HG03139 (cell line): ENCODE measurements around the gene ROBO1.

ENCODE experiments used
- ATAC-seq: cut with Tn5 transposase; IDR thresholded peaks from one replicate; pipeline ENCODE4 v1.9.1; 2021; ENCODE audit not compliant: unreplicated experiment

Gene ROBO1

DNA sequence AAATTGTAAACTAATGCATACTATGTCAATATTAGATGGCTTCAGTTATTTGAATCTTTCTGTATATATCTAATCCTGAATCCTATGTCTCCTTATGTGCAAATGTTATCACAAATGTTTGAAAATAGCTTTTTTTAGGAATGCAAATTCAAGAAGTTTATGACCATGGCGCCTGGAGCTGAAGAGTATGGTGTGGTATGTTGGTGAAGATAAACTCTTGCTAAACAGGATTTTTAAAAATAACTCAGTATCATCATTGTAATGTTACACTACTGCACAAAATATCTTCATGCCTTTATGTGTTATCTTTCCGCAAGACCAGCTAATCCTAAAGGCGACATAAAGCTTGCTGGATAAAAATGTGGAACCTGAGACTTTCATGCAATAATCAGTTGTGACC is 382.6 kb downstream of the ROBO1 start:
- no peak for ATAC-seq

DNA sequence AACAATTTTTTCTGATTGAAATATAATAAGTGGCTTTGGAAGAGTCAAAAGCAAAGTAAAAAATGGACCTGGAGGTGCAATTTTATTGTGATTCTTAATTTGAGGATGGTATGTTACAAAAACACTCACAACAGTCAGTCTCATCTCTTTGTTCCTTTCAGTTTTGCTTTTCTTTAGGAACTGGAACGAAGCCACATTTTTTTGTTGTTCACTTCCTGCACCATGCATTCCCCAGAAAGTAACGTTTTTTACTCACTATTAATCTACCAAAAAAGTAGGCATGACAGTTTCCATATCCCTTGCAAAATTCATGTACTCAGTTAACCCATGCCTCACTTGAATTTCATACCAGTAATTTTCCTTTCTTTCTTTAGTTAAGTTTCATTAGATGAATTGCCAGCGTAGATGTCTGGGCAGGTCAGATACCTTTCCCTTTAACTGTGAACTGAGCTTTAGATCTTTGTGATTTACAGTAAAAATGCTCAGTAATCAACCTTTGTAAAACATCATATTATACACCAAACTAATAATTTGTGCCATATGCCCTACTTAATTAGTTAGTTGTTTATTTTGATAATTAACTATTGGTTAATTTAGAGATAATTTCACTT is 384.3 kb downstream of the ROBO1 start:
- ATAC-seq, result no peak

DNA sequence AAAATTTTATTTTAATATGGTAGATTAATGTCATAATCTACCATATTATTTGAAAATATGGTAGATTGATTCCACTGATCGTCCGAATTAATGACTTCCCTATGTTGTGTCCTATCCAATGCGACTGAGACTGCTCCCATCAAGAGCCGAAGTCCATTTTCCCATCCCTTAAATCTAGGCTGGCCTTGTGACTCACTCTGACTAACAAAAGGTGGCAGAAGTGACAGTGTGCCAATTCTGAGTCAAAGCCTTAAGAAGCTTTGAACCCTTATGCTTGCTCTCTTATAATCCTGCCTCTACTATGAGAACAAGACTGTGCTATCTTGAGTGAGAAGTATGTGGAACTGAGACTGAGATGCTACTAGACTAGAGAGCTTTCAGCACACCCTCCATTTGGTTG is 387.2 kb downstream of the ROBO1 start:
- ATAC-seq, result no peak

DNA sequence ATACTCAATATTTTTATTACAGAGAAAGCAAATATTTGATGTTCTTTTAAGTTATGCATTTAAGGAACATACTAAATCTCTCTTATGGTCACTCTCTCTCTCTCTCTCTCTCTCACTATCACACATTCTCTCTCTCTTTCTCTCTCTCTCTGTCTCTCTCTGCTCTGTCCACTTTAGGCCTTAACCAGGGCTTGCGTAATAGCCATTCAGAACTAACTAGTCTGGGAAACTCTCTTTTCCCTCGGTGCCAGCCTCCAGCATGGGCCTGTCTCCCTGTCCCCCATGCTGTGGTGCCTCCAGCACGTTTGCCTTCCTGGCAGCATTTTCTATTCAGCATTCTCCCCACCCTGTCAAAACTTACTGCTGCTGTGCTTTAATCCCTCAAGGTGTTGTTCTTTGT is 389.7 kb downstream of the ROBO1 start:
- no peak for ATAC-seq

DNA sequence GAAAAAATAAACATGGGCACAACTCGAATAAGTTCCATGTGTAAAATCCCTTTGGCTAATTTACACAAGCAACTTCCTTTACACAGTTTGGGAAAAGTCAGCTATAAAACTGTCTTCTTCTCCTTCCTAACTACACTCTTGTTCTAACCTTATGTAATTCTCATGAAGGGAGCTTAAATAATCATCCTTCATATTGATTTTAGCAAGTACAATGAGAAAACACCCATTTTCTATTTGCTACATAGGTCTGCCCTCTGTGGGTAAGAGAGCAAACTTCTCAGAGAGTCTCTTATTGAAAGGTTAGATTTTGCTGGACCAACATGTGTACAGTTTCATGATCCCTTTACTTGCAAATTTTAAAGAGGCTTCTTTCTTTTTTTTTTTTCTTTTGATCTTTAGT is 398.5 kb downstream of the ROBO1 start:
- ATAC-seq, result no peak

DNA sequence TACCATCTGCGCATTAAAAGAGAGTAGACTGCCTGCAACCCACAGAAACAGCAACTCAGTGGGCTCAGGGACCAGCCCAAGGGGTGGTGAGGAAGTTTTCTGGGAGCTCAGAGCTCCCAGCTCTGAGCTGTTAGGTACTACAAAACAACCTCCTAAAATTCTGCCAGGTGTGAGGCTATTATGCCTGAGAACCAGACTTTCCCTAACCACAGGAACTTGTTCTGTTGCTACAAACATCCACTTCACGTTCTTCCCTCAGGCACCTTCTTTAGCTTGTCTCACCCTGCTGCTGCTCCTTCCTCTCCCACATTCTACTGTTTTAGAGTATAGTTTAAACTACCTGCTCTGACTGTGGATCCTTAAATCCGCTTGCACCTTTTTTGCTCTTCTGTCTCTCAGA is 399.4 kb downstream of the ROBO1 start:
- ATAC-seq, result no peak

DNA sequence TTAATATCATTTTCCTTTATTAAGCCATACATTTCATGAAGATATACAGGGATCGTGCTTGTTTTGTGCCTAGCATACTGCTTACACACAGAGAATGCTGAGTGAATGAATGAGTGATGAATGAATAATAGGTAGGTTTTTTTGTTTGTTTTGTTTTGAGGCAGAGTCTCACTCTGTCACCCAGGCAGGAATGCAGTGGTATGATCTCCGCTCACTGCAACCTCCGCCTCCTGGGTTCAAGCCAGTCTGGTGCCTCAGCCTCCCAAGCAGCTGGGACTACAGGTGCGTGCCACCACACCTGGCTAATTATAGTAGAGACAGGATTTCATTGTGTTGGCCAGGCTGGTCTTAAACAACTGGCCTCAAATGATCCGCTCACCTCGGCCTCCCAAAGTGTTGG is 400.0 kb downstream of the ROBO1 start:
- ATAC-seq, result no peak

DNA sequence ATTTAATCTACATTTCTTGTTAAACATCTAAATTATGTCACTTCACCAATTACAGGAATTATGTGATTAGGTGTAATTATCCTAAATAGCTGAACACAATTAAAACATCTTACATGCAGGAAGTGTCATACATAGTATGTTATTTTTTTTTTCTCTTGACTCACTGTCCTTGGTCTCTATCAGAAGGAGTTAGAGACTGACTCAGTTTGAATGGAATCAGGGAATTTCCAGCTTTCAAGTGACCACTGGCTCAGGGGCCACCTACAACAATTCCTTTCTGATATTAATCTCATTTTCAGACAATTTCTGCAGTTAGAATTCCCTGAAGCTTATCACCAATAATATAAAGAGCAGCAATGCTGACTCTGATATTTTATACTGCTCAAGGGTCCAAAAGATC is 400.7 kb downstream of the ROBO1 start:
- ATAC-seq, result no peak

DNA sequence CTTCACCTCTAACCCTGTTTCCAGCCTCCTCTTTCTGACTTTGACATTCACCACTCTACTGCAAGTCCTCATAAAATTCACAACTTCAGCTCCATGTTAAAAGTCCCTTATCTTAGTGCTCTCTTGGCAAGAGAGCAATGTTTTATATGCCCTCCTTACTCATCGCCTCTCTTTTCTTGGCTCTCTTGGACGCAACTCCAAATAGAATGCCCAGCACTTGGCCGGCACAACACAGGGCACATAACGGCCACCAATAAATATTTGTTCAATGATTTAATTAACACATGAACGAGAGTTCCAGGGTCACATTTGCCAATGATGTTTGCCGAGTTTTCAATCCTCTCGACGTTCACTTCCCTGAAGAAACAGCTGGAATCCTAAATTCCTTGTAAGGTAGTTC is 401.4 kb downstream of the ROBO1 start:
- no peak for ATAC-seq

DNA sequence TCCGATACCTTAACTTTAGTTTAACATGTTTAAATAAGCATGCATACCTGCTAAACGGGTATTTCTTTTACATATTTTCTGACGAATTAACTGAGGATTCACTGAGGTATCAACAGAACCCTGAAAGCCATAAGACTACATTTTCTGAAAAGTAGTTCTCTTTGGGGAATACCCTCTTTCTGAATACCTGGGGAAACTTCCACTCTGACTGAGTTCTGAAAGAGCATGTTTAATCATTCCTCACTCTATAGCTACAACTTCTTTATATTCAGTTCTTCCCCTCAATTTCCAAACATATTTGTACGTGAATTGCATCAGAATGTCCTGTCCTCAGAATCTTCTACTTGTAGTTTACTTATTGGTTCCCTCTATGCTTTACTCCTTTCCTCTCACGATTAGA is 403.0 kb downstream of the ROBO1 start:
- no peak for ATAC-seq

DNA sequence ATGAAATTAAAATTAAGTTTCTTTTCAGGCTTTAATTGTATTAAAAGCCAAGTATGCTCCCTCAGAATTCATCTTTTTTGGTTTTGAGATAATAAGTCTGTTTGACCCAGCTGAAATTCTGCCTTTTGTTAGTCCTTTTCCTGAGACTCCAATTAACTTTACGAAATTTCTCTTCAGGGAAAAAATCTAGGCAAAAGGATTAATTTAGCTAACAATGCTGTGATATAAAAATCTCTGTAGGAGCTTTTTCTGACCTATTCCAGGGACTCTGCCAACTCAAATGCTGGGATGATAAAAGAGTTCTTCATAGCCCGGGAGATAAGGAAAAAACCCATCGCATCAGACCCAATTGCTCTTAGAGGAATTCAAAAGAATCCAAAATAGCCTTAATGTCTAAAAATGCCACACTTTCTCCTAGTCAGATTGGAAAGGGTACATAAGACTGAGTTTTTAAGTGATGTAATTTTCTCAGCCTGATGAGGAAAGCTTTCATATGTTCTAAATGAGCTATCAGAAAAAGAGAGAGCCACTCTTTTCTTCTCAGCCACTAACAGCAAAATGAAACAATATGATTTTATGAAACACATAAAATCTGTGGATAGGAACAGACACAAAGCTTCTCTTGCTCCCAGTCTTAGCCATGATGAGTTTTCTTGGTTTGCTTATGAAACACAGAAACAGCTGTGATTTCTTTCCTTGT is 405.1 kb downstream of the ROBO1 start:
- no peak for ATAC-seq

DNA sequence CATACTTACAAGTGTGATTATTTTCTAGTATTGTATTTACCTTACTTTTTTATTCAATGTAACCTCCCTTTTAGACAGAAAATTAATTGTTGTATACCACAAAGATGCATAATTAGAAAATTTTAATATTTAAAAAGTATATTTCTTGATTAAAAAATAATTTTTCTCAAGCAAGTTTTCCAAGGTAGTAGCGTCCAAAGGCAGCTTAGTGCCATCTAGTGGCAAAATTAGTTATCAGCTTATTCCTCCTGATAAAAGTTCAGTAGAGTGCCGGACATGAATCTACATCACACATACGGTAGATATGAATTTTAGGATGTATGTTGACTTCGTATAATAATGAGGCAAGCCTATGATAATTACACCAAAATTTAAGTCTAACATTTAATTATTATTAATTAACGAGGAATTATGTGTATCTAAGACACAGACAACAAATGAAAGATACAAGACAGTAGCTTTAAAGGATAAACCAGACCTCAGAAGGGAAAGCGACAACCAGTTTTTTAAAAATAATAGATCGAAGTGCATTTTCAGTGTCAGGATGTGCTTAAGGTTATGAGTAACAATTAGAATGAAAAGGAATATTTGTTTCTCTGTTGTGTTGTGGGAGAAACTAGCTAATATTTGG is 405.9 kb downstream of the ROBO1 start:
- no peak for ATAC-seq

DNA sequence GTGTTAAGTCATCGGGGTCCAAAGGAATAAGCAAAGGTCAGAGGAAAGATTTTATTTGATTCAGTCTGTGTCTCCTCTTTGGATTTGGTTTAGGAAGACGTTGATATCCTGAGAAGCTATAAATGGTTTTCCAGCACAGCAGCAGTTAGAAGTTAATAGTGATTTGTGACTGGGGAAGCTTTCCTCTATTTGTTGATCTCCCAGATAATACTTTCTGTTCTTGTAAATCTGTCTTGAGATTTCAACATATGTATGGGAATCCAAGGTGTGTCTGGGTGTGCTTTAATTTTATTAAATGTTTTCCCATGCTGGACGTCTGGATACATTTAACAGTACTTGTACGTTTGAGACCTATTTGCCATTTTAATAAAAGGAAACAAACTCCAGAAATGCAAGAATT is 409.5 kb downstream of the ROBO1 start:
- ATAC-seq, result no peak

DNA sequence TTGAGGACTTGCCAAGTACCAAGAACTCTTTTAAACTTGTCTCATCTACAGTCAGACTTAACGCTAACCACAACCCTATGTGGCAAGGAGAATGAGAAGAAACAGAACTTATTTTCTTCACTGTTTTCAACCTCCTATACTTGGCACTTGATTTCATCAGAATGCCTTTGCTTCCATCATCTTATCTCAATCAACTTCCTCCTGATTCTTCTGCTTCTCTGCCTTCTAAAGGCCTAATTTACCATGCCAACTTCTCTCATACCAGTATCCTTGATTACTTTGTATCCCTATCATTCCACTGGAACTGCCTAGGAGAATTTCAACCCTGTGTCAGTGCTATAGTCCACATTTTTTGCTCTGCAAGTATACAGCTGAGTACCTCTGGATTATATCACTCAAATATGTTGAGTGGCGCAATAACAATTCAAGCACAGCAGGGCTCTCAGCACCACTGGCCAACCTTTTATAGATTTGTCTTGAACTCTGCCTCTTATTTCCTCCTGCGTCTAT is 413.6 kb downstream of the ROBO1 start:
- no peak for ATAC-seq

DNA sequence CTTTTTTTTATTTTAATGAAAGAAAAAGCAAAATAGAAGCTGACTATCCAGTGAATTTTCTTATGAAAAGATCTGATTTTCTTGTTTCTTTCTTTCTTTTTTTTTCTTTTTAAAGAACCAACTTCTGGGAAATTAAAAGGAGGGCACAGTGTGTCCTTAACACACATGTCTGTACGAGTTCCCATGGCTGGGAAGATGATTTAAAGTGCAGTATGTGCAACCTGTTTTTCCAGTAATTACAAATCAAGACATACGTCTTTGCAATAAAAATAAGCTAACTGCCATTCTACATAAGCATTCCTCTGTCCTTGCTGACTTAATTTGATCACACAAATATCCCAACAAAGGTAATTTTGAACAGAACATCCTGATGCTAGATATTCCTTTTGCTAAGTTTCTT is 416.1 kb downstream of the ROBO1 start:
- ATAC-seq, result no peak

DNA sequence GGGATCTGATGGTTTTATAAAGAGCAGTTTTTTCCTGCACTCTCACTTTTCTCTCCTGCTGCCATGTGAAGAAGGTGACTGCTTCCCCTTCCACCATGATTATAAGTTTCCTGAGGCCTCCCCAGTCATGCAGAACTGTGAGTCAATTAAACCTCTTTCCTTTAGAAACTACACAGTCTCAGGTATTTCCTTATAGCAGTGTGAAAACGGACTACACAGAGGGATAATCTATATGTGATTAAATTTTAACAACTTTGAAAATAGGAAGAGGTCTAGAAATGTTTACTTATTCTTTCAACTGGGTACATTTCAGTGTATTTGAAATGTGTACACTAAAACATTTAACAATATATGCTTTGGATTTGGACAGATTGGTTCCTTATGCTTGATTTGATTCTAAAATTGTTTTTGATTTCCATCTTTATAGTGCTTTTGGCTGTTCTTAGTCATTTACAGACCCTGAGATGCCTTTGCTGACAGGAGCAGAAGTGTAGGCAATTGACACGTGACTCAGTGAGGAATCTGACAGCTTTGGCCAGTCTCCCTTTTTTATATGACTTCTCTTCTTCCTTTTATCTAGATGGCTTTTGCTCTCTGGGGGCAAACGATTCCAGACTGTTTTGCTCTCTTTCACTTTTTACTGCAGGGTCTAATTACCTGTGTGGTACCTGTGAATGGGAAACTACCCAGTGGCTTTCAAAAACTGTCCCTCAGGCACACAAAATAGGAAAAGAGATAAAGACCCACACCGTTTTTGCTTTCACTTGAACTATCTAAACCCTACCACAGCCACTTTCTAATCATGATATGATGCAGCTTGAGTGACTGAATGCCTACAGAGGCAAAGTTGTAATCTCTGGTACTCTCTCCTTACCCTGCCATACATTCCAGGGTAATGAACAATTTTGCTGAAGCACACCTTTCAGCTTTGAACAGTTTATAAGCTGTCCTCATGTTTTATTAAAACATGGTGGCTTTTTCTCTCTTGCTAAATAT is 422.6 kb downstream of the ROBO1 start:
- no peak for ATAC-seq

DNA sequence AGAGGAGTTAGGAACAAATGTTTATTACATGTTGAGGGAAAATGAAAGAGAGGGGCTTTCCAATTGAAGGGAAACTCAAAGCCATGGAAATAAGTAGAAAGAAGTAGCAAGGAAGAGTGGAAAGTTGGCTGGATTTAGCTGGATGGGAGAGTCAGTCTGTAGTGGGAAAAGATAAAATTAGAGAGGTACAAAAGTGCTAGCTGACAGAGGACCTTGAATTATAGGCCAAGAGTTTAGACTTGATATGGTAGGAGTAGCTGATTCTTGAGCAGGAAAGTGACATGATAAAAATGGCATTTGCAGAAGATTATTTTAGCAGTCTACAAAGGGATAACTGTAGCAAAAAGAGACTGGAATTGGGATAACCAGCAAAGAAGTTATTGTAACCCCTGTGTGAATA is 425.8 kb downstream of the ROBO1 start:
- no peak for ATAC-seq

DNA sequence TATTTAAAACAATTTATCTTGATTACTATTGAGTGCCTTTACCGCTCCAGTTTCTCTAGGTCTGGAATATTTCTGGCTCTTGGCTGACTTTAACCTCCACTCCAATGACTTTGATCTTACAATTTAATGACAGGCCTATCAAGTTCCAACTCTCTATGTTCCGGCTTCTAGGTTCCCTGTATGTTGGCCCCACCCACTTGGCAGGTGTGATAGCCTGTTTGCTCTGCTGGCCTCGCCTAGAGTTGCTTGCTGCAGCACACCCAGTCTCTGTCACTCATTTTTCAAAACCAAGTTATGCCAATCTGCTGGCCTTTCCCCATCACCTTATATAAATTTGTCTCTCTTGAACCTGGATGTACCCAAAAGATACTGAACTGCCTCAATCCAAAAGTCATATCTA is 428.0 kb downstream of the ROBO1 start:
- no peak for ATAC-seq

DNA sequence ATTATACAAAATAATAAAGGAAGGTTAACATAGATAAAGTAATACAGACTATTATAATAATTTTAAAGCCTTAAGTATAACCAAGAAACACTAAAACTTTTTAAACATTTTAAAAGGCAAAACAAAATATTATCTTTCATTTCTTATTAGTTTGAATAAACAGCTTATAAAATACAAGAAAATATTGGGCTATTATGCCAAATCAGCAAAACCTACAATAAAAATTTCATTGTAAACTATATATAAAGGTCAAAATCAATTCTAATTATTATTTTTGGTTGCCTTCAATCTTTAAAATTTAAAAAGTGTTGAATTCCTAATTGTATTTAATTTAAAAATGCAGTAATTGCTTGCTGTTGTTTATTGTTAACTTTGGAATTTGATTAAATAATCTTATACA is 430.0 kb downstream of the ROBO1 start:
- ATAC-seq, result no peak

DNA sequence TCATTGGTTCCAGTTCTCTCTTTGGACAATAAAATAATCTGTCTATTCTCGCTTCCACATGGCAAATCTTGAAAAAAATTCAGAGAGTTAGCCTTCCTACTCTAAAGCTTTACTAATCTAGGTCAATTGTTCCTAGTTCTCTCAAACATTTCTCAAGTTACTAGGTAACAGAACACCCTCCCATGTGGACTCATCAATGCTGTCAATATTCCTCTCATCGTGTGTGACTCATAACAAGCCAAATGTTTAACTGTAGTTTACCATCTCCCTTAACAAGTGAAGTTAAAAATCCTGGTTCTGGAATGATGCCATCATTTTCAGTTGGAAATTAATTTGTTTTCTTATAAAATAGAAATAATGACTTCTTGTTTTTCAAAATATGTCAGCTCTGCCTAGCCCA is 438.6 kb downstream of the ROBO1 start:
- no peak for ATAC-seq

DNA sequence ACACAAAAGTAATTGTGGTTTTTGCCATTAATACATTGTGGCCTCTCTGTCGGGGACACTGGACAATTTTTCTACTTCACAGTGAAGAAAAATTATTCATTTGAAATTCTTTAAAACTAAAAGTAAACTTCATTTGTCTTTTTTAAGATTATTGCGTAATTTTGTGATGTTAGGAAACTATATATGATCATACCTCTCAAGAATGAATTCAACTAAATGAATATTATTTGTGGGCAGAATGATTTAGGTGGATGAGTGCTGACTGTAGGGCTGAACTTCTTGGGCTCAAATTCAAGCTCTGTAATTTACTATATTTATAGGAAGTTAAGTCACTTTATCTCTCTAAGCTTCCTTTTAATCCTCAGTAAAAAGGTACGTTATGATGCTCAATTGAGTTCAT is 441.2 kb downstream of the ROBO1 start:
- ATAC-seq, result no peak
